Astrocyte (in vitro differentiated cells and primary cell): ENCODE measurements around the gene PDS5A.

Experiments
- CTCF ChIP-seq: IDR thresholded peaks from 2 replicates; pipeline ENCODE4 v1.5.1; 2011; ENCODE audit warnings: low read depth, mild to moderate bottlenecking, inconsistent platforms, low read length, moderate library complexity; ENCODE audit not compliant: insufficient read depth
- EZH2 ChIP-seq: IDR thresholded peaks from 2 replicates; pipeline ENCODE4 v1.6.1; 2012; ENCODE audit warnings: mild to moderate bottlenecking, low read length, inconsistent platforms; ENCODE audit not compliant: insufficient read depth

DNA sequence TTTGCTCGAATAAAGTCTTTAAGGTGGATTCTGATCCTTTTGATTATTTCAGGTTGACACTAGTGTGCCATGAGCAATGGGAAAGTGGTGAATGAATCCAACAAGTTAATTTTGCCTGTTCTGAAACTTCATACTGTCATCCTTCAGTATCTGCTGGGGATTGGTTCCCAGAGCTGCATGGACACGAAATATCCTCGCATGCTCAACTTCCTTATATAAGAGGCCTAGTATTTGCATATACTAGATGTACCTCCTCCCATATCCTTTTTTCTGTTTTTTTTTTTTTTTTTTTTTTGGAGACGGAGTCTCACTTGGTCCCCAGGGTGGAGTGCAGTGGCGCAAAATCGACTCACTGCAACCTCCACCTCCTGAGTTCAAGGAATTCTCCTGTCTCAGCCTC, 23.0 kb upstream of the PDS5A start:
- TF ChIP-seq CTCF = no peak
- TF ChIP-seq EZH2 = no peak
